Activated CD4-positive, alpha-beta T cell treated with anti-CD3 and anti-CD28 coated beads, Interleukin-2, amount 10 ng/mL, durations not matched to agents 24 days and 14 days (primary cell): ENCODE measurements around the gene OR6C65. TPM values are rescaled to one million over a fixed set of nuclear protein-coding genes. Genes with fewer than 3 reads are reported as not detected.
"Not testable (repeated sequence)": the region's sequence is repeated elsewhere in the genome, so short reads cannot be mapped to it uniquely, and the experiment has no call there.

Experiments used
- DNase-seq: peaks from one replicate; pipeline ENCODE4 v3.0.0; 2022
- H3K27ac Mint-ChIP-seq: one replicate; pipeline ENCODE4 v1.8.0; 2022; ENCODE audit warnings: mild to moderate bottlenecking, mixed read lengths
- H3K27me3 Mint-ChIP-seq: one replicate; pipeline ENCODE4 v1.8.0; 2022; ENCODE audit warnings: mixed read lengths
- H3K36me3 Mint-ChIP-seq: one replicate; pipeline ENCODE4 v1.8.0; 2022; ENCODE audit warnings: low read depth, mild to moderate bottlenecking, mixed read lengths
- H3K4me1 Mint-ChIP-seq: one replicate; pipeline ENCODE4 v1.8.0; 2021; ENCODE audit warnings: mixed read lengths
- H3K4me3 Mint-ChIP-seq: one replicate; pipeline ENCODE4 v1.8.0; 2022; ENCODE audit warnings: mild to moderate bottlenecking, moderate library complexity, mixed read lengths
- H3K9me3 Mint-ChIP-seq: one replicate; pipeline ENCODE4 v1.8.0; 2021; ENCODE audit warnings: mixed read lengths
- intact Hi-C: fragments of 100-400 bp; cut with micrococcal nuclease; formaldehyde crosslinking; loops from one replicate; pipeline ENCODE4 v1.15.1; 2023
- total RNA-seq: library from RNA; stranded (reverse); gene quantifications from 2 replicates; pipeline ENCODE4 v1.2.3, GENCODE V29; 2022

Gene OR6C65
- total RNA-seq: not detected in 2 replicates

DNA sequence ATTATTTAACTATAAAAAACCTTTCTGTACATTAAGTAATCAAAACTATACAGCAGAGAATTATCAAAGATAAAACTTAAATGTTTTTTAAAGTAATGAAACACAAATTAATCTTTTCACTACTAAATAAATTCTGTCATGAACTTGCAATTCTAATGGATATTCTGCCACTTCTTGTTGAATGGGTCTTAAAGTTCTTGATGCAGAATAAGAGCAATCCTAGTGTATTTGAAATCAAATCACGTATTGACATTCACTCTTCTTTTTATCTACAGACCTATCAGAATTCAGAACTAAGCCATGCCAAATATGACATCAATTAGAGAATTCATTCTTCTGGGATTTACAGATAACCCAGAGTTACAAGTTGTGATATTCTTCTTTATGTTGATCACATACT, at the start of gene OR6C65:
TSS of gene OR6C65 (plus strand) at position 301 of the 400 bp plus-strand sequence. CDS start at position 301, 0 bp downstream.
- intact Hi-C loops: no loop called here
- Mint-ChIP-seq H3K27ac (no peak within 1 kb of the TSS), H3K36me3 (no peaks in the 10 kb centered on the region), H3K4me3 (no peak within 1 kb of the TSS), H3K27me3 (peaks cover 13% of the 10 kb centered on the region), H3K4me1 (no peaks in the 10 kb centered on the region), H3K9me3 (no peaks in the 10 kb centered on the region)
- DNase-seq: no peak

DNA sequence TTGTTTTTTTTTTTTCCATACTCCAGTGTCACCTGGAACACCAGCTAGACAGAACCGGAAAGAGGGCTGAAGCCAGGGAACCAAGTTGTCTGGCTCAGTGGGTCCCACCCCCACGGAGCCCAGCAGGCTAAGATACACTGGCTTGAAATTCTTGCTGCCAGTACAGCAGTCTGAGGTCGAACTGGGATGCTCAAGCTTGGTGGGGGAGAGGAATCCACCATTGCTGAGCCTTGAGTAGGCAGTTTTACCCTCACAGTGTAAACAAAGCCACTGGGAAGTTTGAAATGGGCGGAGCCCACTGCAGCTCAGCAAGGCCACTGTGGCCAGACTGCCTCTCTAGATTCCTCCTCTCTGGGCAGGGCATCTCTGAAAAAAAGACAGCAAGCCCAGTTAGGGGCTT, 45.0 kb upstream of the OR6C65 start:
- DNase-seq, H3K36me3 Mint-ChIP-seq, H3K9me3 Mint-ChIP-seq, H3K27me3 Mint-ChIP-seq, H3K4me1 Mint-ChIP-seq, intact Hi-C loops, H3K27ac Mint-ChIP-seq, H3K4me3 Mint-ChIP-seq: not testable (repeated sequence)

DNA sequence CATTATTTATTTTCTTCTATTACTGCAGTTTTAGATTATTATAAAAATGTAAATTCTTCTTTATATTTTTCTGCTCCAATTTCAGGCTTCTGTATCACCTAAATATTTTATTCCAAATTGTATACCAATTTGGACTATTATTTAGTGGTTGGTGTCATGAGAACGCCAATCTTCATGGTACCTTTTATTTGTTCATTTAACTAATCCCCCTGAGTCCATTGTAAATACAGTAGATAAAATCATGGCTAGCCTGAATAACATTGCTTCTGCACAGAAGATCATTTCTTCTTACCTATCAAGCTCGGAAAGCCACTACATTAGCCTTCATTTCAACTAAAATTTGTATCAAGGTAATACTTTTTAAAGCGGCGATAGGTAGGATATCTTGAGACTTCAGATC, 37.7 kb upstream of the OR6C65 start, which contains the start of gene OR6C75:
TSS of gene OR6C75 (plus strand) at position 301 of the 400 bp plus-strand sequence. CDS start 2,136 bp downstream, outside the sequence.
- no peak within 1 kb of the TSS for H3K27ac Mint-ChIP-seq
- intact Hi-C loops: no loop called here
- DNase-seq: no peak
- H3K27me3 Mint-ChIP-seq: peaks cover 4% of the 10 kb centered on the region
- H3K36me3 Mint-ChIP-seq: no peaks in the 10 kb centered on the region
- H3K4me3 Mint-ChIP-seq: no peak within 1 kb of the TSS
- no peaks in the 10 kb centered on the region for H3K9me3 Mint-ChIP-seq
- no peaks in the 10 kb centered on the region for H3K4me1 Mint-ChIP-seq

DNA sequence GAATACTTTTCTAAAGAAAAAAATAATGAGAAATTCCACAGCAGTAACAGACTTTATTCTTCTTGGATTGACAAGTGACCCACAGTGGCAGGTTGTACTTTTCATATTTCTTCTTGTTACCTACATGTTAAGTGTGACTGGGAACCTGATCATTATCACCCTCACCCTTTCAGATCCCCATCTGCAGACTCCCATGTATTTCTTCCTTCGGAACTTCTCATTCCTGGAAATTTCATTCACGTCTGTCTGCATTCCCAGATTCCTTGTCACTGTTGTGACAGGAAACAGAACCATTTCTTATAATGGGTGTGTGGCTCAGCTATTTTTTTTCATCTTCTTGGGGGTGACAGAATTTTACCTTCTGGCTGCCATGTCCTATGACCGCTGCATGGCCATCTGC, 35.2 kb upstream of the OR6C65 start:
- no peaks in the 10 kb centered on the region for H3K36me3 Mint-ChIP-seq
- intact Hi-C loops: no loop called here
- DNase-seq: no peak
- peaks cover 2% of the 10 kb centered on the region for H3K27me3 Mint-ChIP-seq
- H3K27ac Mint-ChIP-seq: no peak overlapping the region
- H3K4me1 Mint-ChIP-seq: no peaks in the 10 kb centered on the region
- H3K4me3 Mint-ChIP-seq: no peak overlapping the region
- H3K9me3 Mint-ChIP-seq: no peaks in the 10 kb centered on the region

DNA sequence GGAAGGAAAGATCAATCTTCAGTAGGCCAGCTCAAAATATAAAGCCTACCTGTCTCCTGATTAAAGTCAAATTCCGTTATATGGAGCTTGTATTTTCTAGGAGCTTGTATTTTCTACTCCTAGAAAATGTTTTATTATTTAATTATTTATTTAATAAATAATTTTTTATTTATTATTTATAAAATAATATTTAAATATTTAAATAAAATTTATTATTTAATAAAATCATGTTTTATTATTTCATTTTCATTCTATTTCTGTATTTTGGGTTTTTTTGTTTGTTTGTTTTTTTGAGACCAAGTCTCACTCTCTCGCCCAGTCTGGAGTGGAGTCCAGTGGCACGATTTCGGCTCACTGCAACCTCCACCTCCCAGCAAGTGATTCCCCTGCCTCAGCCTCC, 27.8 kb upstream of the OR6C65 start:
- Mint-ChIP-seq H3K4me3 (no peak overlapping the region), H3K36me3 (no peaks in the 10 kb centered on the region), H3K9me3 (no peaks in the 10 kb centered on the region), H3K27ac (no peak overlapping the region), H3K4me1 (no peaks in the 10 kb centered on the region), H3K27me3 (peaks cover 4% of the 10 kb centered on the region)
- DNase-seq: no peak
- intact Hi-C loops: no loop called here

DNA sequence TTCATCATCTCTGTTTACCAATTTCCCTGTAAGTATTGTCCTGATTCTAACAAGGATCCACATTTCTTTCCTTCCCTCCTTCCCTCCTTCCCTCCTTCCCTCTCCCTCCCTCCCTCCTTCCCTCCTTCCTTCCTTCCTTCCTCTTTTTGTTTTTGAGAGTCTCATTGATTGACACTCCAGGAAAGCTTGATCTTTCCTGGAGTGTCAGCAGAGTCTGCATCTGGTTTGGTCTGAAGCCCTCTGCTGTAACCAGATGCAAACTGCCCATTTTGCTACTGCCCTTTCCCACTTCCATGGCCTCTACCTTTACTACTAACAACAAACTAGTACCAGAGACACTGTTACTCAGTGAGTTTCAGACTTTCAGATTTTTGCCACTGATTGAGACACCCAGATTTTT, 14.4 kb upstream of the OR6C65 start:
- no peak for DNase-seq
- Mint-ChIP-seq H3K4me3 (no peak overlapping the region), H3K27ac (no peak overlapping the region), H3K9me3 (no peaks in the 10 kb centered on the region), H3K4me1 (no peaks in the 10 kb centered on the region), H3K27me3 (peaks cover 3% of the 10 kb centered on the region), H3K36me3 (no peaks in the 10 kb centered on the region)
- intact Hi-C loops: no loop called here

DNA sequence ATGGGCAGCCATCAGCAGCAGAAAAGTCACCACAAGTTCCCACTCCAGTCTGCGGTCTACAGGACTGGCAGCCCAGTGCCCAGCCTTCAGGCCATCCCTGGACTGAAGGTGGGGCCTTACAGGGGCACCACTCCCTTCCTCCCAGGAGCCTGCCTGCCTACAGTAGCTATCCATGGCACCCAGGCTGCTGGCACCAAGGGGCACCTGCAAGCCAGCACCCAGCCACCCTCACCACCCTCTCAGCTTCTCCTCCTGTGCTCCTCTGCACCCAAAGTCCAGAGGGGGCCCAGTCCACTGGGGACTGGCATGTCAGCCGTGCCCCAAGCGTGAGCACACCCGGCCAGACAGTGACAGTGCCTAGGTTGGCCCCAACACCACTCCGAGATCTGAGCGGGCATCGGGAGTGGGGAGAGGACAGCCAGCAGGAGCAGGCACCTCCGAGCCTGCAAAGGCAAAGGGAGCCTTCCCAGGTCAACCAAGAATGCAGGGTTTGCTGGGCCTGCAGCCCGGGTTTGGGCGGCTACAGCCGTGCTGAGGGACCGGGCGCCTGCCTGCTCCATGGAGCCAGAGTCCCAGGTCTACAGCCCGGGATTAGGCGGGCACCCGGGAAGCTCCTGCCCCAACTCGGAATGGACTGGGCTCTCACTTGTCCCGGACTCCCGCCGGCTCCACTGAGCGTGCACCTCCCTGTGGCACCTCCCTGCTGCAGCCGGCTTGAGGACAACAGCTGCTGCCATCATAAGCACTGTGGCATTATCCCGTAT, 8.1 kb upstream of the OR6C65 start:
- Mint-ChIP-seq H3K27me3 (peaks cover 4% of the 10 kb centered on the region), H3K9me3 (no peaks in the 10 kb centered on the region), H3K4me1 (no peaks in the 10 kb centered on the region), H3K27ac (no peak overlapping the region), H3K4me3 (no peak overlapping the region), H3K36me3 (no peaks in the 10 kb centered on the region)
- intact Hi-C loops: no loop called here
- DNase-seq: no peak

DNA sequence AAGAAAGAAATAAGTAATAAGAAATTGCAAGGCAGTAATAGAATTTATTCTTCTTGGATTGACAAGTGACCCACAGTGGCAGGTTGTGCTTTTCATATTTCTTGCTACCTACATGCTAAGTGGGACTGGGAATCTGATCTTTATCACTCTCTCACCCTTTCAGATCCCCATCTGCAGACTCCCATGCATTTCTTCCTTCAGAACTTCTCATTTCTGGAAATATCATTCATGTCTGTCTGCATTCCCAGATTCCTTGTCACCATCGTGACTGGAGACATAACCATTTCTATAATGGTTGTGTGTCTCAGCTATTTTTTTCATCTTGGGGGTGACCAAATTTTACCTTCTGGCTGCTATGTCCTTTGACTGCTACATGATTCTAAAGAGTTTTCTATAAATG, 4.0 kb upstream of the OR6C65 start:
- Mint-ChIP-seq H3K4me3 (no peak overlapping the region), H3K27me3 (peaks cover 8% of the 10 kb centered on the region), H3K36me3 (no peaks in the 10 kb centered on the region), H3K4me1 (no peaks in the 10 kb centered on the region), H3K9me3 (no peaks in the 10 kb centered on the region), H3K27ac (no peak overlapping the region)
- intact Hi-C loops: no loop called here
- no peak for DNase-seq

DNA sequence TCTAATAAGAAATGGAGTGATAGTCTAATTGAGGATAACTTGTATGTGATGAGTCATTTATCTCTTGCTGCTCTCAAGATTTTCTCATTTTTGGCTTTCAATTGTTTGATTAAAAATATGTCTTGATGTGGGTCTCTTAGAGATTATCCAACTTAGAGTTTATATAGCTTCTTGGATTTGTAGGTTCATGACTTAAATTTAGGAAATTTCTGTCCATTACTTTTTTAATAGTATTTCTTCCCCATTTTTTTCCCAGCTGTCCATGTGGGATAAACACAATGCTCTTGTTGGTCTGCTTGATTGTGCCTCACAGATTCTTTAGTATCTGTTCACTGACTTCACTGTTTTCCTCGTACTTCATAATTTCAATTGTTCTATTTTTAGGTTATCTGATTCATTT, 7.5 kb downstream of the OR6C65 start:
- peaks cover 16% of the 10 kb centered on the region for H3K27me3 Mint-ChIP-seq
- no peaks in the 10 kb centered on the region for H3K9me3 Mint-ChIP-seq
- no peak overlapping the region for H3K27ac Mint-ChIP-seq
- no peaks in the 10 kb centered on the region for H3K4me1 Mint-ChIP-seq
- H3K36me3 Mint-ChIP-seq: no peaks in the 10 kb centered on the region
- H3K4me3 Mint-ChIP-seq: no peak overlapping the region
- intact Hi-C loops: no loop called here
- no peak for DNase-seq

DNA sequence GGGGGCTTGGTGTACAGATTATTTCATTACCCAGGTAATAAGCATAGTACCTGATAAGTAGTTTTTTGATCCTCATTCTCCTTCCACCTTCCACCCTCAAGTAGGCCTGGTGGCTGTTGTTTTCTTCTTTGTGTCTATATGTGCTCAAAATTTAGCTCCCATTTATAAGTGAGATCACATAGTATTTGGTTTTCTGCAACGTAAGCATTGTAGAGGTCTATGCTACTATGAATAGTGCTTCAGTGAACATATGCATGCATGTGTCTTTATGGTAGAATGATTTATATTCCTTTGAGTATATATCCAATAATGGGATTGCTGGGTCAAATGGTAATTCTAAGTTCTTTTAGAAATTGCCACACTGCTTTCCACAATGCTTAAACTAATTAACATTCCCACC, 8.8 kb downstream of the OR6C65 start:
- intact Hi-C loops, H3K36me3 Mint-ChIP-seq, H3K4me3 Mint-ChIP-seq, H3K27ac Mint-ChIP-seq, H3K9me3 Mint-ChIP-seq, H3K4me1 Mint-ChIP-seq, DNase-seq: not testable (repeated sequence)
- H3K27me3 Mint-ChIP-seq: peaks cover 14% of the 10 kb centered on the region

DNA sequence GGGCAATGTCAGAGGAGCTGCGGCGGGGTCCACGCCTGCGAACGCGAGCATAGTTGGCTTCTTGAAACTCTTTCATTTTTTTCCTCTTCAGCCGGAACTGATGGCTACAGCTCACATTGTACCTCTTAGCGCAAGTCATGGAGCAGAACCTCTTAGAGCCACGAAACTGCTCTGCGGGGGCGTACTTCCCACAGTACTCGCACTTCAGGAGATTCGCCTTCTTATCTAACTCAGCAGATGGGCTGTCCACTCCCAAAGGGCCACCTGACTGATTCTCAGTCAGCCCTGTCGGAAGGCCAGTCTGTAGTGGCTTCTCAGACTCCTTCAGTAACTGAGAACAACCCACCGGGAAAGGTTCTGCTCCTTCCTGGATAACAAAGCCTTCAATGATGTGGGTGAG, 11.8 kb downstream of the OR6C65 start:
- H3K27ac Mint-ChIP-seq, H3K4me1 Mint-ChIP-seq, DNase-seq, H3K4me3 Mint-ChIP-seq, H3K36me3 Mint-ChIP-seq, intact Hi-C loops, H3K9me3 Mint-ChIP-seq: not testable (repeated sequence)
- H3K27me3 Mint-ChIP-seq: peaks cover 30% of the 10 kb centered on the region

DNA sequence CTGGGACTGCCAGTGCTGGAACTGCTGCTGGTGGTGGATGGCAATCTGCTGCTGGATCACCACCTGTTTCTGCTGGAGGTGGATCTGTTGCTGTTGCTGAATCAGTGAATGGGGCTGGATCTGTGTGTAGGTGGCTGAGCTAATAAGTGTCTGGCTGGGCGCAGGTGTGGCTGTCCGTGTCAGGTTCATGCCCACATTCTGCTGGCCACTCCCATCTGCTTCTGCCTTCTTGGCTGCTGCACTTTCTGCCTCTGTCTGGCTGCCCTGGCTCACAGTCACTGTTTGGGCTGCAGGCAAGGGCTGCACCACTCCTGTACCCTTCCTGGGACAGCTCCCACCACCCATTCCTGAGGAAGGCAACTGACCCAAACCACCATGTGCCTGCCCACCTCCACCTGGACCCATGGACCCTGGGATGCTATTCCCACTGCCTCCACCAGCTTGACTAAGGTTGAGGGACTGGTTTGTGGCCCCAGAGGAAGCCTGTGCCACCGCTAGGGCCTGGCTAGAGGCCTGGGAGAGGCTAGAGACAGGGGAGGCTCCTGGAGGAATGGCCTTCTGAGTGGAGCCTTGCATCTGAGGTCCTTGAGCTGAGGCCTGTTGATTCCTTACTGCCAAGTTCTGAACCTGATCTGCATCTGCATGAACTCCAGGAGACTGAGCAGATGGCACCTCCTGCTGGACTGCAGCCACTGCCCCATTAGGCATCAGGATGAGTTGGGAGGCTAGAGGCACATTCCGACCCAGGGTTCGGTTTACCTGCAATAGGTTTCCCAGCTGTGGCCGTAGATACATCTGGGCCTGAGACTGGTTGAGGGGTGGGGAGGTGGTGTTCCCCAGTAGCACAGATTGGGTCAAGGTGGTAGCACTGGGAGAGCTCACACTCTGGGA, 13.4 kb downstream of the OR6C65 start:
- H3K4me1 Mint-ChIP-seq, DNase-seq, H3K27ac Mint-ChIP-seq, H3K9me3 Mint-ChIP-seq, H3K36me3 Mint-ChIP-seq, H3K4me3 Mint-ChIP-seq, intact Hi-C loops: not testable (repeated sequence)
- peaks cover 34% of the 10 kb centered on the region for H3K27me3 Mint-ChIP-seq

DNA sequence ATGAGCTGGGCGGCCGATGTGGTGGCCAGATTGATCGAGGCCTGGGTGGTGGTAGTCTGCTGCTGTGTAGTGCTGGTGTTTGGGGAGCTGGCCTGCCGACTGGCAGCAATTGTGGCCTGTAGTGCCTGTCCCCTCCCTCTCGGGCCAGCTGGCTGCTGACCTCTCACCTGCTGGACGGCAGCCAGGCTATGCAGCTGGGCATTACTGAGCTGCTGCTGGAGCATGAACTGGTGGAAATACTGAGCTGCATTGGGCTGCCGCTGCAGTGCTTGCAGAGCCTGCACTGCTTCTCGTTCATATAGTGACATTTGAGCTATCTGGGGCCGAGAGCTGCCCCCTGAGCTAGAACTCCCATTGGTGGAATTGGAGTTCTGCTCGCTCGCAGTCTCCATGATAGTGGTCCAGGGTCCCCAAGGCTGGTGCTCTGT, 14.1 kb downstream of the OR6C65 start:
- DNase-seq, H3K9me3 Mint-ChIP-seq, H3K4me1 Mint-ChIP-seq, H3K4me3 Mint-ChIP-seq, intact Hi-C loops, H3K27ac Mint-ChIP-seq, H3K36me3 Mint-ChIP-seq: not testable (repeated sequence)
- peaks cover 38% of the 10 kb centered on the region for H3K27me3 Mint-ChIP-seq

DNA sequence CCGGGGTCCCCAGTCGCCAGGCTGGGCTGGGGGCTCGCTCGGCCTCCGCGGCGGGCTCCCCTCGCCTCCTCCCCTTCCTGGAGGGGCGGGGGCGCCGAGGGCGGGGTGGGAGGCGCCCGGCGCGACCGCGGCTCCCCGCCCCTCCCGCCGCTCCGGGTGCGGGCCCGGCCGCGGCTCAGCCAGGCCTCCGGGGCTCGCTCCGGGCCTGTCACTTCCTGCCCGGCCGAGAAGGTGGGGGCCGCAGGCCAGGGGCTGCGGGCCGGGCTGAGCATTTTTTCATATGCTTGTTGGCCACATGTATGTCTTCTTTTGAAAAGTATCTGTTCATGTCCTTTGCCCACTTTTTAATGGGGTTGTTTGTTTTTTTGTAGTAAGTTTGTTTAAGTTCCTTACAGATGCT, 14.6 kb downstream of the OR6C65 start:
- DNase-seq, H3K27ac Mint-ChIP-seq, H3K36me3 Mint-ChIP-seq, H3K9me3 Mint-ChIP-seq, H3K4me3 Mint-ChIP-seq, intact Hi-C loops, H3K4me1 Mint-ChIP-seq: not testable (repeated sequence)
- H3K27me3 Mint-ChIP-seq: peaks cover 38% of the 10 kb centered on the region
